ENCODE results near the gene RAMP1.
"Not testable (repeated sequence)": the region's sequence is repeated elsewhere in the genome, so short reads cannot be mapped to it uniquely, and the experiment has no call there.

The RAMP1 gene

DNA sequence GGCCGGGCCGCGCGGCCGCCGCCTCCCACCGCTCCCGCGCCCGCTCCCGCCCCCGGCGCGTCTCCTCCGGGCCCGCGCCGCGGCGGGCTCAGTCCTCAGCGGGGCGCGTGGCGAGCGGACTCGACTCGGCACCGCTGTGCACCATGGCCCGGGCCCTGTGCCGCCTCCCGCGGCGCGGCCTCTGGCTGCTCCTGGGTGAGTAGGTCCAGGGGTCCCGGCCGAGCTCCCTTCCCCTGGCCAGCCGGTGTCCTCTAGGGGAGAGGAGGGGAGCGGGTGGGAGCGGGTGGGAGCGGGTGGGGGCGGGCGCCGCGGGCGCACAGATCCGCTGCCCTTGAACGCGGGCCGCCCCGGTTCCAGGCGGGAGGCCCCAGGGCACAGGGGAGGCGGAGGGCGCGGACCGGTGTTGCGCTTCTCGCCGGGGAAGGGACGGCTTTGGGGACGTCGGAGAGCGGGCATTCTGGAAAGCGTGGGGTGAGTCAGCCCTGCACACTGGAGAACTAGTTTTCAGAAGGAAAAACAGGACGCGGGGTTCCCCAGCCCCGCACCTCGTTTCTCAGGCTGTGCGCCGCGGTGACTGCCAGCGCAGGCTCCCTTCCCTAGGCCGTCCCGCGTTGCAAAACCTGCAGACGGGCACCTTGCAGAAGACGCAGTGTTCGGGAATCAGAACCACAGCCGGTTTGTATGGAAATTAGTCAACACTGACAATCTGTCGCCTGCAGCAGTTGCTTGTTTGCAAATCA, at the start of gene RAMP1:
TSS of gene RAMP1 (plus strand) at position 91 of the 740 bp plus-strand sequence. CDS start at position 144, 53 bp downstream.
- peak; percentile 10 for DNase-seq

DNA sequence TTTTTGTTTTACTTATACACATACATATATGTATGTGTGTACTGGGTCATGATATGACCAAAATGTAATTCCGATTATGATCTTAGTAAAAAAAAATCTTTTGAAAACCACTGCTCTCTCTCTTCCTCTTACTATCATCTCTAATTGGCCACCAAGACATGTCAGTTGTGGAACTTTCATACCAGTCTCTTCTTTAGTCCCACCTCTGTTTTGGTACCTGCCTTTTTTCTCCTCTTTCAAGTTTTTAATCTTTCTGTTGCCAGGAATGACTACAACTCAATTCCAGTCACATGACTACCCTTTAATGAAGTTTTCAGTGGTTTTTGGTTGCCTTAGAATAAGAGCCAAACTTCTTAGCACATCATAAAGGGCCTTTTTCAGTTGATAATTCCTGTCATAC, 43.8 kb upstream of the RAMP1 start:
- DNase-seq, result no peak

- DNase-seq, result no peak
Observed at GRCh38 chr2:237816531-237816930, 42.9 kb upstream of the RAMP1 start.

- DNase-seq, result no peak
Observed at GRCh38 chr2:237818066-237818473, 41.4 kb upstream of the RAMP1 start.

DNA sequence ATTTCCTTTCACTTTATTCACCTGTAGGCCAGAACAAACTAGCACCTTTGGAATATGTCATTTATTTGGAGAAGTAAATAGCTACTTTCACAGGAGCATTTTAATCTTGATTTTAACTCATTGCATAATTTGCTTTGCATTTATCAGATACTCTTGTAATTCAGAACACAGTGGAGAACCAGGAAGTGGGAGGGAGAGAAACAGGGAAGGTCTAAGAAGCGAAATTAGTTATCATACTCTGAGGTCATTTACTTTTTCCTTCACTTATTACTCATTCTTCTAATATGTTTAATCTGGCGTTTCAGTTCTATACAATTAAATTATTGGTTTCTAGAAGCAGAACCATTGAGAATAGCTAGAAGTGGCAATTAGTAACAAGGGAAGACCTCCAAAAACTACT, 40.2 kb upstream of the RAMP1 start:
- DNase-seq, result no peak

- no peak for DNase-seq
Observed at GRCh38 chr2:237820421-237820820, 39.0 kb upstream of the RAMP1 start.

DNA sequence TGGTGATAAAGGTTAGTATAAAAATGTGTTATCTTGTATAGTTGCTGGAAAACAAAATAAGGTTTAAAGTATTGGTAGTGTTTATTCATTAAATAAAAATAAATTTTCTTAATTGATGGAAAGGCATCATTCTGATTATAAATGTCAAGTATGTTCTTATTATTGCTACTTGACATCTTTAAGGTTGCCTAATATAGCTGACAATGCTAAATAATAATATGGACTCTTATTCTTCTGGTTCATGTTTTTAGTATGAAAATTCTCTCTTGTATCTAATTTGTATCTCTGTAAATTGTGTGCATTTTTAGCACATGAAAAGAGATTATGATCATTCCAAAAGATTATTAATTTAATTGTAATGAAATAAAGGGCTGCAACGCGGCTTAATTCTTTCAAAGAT, 35.9 kb upstream of the RAMP1 start:
- no peak for DNase-seq

- no peak for DNase-seq
Observed at GRCh38 chr2:237824085-237824484, 35.3 kb upstream of the RAMP1 start.

DNA sequence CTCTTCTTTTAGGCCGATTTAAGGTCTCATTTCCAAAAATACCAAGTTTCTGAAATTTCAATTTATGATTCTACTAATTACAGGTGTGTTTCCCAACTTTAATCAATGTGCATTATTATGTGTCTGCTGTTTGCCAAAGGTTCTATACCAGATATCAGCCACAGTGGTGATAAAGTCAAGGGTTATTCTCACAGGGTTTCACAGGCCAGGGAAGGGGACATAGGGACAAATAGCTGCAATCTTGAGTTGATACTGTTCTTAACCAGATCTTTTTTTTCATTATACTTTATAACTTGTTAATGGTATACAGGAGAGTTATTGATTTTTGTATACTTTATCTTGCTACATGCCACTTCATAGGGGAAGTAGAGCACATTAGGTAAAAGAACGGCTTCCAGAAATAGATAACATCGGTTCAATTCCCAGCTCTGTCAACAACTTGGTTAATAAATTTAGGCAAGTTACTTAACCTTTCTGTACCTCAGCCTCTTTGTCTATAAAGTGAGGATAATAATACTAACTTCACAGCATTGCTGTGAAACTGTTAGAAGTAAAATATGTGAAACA, 31.9 kb upstream of the RAMP1 start:
- no peak for DNase-seq

GRCh38 chr2:237830522-237830921, 28.9 kb upstream of the RAMP1 start:
- no peak for DNase-seq

GRCh38 chr2:237833546-237833945, 25.9 kb upstream of the RAMP1 start:
- no peak for DNase-seq

GRCh38 chr2:237835372-237835771, 24.1 kb upstream of the RAMP1 start:
- DNase-seq, result no peak

- no peak for DNase-seq
Observed at GRCh38 chr2:237841051-237841450, 18.4 kb upstream of the RAMP1 start.

DNA sequence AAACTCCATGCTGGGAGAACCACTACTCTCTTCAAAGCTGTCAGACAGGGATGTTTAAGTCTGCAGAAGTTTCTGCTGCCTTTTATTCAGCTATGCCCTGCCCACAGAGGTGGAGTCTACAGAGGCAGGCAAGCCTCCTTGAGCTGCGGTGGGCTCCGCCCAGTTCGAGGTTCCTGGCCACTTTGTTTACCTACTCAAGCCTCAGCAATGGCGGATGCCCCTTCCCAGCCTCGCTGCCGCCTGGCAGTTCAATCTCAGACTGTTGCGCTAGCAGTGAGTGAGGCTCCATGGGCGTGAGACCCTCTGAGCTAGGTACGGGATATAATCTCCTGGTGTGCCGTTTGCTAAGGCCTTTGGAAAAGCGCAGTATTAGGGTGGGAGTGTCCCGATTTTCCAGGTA, 10.5 kb upstream of the RAMP1 start:
- not testable (repeated sequence) for DNase-seq

DNA sequence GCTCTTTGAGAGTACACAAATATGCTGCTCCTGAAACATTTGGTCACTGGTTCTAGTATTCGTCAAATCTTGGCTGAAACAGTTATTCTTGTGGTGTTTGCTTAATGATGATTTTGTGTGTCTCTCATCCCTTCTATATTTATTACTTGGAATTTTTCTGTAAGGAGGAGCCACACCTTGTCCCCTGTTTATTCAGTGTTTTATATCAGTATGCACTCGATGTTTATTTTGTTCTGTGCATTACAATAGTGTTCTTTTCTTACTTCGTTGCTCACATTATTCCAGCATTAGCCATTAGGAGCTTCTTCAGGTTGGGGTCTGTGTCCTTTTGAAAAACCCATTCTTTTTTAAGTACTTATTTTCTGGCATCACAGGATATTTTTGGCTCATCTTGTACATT, 5.1 kb upstream of the RAMP1 start:
- no peak for DNase-seq

DNA sequence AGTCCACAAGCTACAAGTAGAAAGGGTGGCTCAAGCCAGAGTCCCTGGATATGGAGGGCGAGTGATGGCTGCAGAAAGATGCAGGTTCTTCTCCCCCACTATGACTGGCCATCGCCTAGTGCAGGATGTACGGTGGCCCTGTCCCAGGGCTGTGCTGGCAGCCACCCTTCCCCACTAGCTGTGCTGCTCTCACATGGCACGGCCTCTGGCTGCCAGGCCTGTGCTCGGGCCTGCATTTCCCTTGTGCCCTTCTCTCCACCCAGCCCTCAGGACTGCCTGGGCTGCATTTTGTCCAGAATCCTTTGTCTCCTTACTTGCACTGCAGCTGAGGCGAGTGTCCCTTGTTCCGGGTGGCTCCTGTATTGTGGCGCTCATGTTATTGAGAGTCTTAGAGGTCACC, 1.6 kb upstream of the RAMP1 start:
- no peak for DNase-seq

GRCh38 chr2:237858294-237859081, 935 bp upstream of the RAMP1 start:
- peak; percentile 63 for DNase-seq

- no peak for DNase-seq
Observed at GRCh38 chr2:237859082-237859433, 365 bp upstream of the RAMP1 start.

DNA sequence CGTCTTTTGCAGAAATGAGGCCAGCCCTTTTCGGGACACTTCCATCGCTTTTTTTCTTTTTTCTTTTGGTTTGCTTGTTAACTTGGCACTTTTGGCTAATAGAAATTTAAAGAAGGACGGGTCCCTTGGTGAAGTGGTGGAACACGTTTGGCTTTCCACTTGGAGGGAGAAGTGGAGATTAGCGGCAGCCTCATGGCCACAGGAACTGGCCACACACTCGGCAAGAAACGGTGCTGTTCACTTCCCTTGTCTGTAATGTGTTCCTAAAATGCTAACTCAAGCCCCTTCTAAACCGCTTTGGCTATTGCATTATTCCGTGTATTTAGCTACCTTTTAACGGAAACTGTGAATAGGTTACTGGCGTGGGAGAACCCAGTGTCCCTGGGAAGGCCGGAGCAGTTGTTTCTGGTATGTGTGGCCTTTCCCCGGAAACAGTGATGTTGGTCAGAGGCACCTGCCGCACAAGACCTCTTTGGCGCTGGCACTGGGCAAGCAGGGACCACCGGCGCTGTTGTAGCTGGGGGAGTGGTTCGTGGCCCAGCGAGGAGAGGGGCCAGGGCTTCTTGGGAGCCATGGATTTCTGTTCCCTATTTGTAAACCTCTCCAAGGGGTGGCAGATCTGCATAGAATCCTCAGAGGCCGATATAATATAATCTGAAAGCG, 981 bp downstream of the RAMP1 start:
- DNase-seq, result no peak

DNA sequence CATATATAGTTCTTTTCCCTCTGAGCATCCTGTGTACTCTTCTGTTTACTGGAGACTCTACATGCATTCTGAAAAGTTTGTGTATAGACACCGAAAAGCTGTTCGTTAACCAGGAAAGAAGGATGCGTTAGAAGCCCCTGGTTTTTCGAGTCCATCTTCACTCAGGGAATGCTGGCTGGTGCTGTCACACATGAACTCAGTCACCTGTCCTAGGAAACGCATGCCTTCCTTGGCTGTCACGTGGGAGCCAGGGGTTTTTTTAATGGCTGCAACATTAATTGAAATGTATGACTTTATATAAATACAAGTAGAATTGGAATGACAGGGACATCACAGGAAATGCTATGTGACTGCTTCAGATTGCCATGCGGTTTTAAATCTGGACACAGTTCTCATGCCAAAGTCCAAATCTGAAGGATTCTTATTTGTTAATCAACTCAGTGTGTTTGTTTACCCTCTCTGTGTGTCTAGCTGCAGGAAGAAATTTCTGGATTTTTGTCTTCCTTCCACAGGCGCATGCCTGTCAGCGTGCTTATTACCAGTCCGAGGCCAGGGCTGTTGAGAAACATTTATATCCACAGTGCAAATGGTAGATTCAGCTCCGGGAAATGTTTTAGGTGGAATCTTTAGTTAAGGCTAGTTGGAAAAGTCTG, 2.6 kb downstream of the RAMP1 start:
- no peak for DNase-seq

DNA sequence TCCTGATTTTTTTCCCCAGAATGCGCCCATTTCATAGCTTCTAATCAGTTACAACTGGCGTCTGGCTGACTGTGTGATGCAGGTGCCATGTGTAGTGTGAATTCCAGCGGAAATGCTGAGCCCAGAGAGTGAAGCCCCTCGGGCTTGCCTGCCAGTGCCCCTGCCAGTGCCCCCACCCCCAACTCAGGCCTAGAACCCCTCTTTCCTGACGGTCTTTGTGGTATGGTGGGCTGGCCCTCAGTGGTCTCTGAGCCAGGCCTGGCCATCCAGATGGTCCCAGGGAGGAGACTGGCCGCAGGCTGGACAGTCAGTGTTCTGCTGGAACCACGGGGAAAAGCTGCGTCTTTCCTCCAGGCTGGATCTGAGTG, 3.1 kb downstream of the RAMP1 start:
- no peak for DNase-seq

DNA sequence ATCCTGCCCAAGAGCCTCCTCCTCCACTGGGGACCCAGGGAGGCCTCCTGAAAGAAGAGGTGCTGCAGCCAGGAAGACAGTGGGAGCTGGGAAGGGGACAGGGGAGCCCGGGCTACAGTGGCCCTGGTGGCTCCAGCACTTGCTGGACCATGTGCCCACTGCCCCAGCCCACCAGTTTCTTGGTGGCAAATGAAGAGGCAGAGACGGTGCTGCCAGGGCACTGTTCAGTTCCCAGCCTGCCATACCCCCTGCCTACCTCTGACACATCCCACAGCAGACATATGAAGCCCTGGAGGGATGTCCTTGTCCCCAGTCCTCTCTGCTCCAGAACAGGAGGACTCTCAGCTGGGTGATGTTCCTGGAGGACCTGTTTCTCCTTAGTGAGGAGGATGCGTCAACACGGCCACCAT, 3.7 kb downstream of the RAMP1 start:
- DNase-seq, result no peak

Measured in CD4-positive, alpha-beta T cell treated with Interleukin-17A for 4 hours (primary cell).